Fibroblast of lung (primary cell): Measurements from ENCODE around the gene AGBL3. TPM values are rescaled to one million over a fixed set of nuclear protein-coding genes. Genes with fewer than 3 reads are reported as not detected.
"Not testable (repeated sequence)": the region's sequence is repeated elsewhere in the genome, so short reads cannot be mapped to it uniquely, and the experiment has no call there.

Source experiments
- DNase-seq, 2 donors: peaks; one replicate each; pipeline versions ENCODE4 v3.0.0 to v3.0.0-alpha.2; 2010; ENCODE audit warnings: low read depth in 2 of 2
- H2AFZ ChIP-seq: 2 replicates; pipeline ENCODE4 v1.5.1; 2012; ENCODE audit warnings: low read length, control low read depth, inconsistent platforms
- H3K27ac ChIP-seq: 2 replicates; pipeline ENCODE4 v1.5.1; 2011; ENCODE audit warnings: low read length, control low read depth; ENCODE audit not compliant: insufficient read depth
- H3K27me3 ChIP-seq: 2 replicates; pipeline ENCODE4 v1.5.1; 2011; ENCODE audit warnings: mild to moderate bottlenecking, low read length; ENCODE audit not compliant: control insufficient read depth, insufficient read depth
- H3K36me3 ChIP-seq: 2 replicates; pipeline ENCODE4 v1.5.1; 2011; ENCODE audit warnings: low read length; ENCODE audit not compliant: control insufficient read depth, insufficient read depth
- H3K4me1 ChIP-seq: 2 replicates; pipeline ENCODE4 v1.5.1; 2011; ENCODE audit warnings: low read length; ENCODE audit not compliant: control insufficient read depth, insufficient read depth; ENCODE audit errors: extremely low read depth
- H3K4me2 ChIP-seq: 2 replicates; pipeline ENCODE4 v1.5.1; 2011; ENCODE audit warnings: low read length, control low read depth; ENCODE audit not compliant: insufficient read depth; ENCODE audit errors: extremely low read depth
- H3K4me3 ChIP-seq, 4 experiments: fragments of 200-600 bp in 1 of 4; sonication (generic) in 1 of 4; replicated peaks in 1 of 4; 2 replicates each; pipeline ENCODE4 v1.5.1; 2011 to 2016; ENCODE audit warnings: low read length in 4 of 4, low read depth in 3 of 4, mild to moderate bottlenecking in 3 of 4, control low read depth in 2 of 4, inconsistent platforms in 1 of 4, mixed read lengths in 1 of 4; ENCODE audit not compliant: insufficient read depth in 1 of 4; ENCODE audit errors: control extremely low read depth in 1 of 4
- H3K79me2 ChIP-seq: 2 replicates; pipeline ENCODE4 v1.5.1; 2012; ENCODE audit warnings: mild to moderate bottlenecking, low read length, inconsistent platforms; ENCODE audit not compliant: control insufficient read depth, insufficient read depth
- H3K9ac ChIP-seq: 2 replicates; pipeline ENCODE4 v1.5.1; 2011; ENCODE audit warnings: mild to moderate bottlenecking, low read length, control low read depth; ENCODE audit not compliant: insufficient read depth
- H3K9me3 ChIP-seq: 2 replicates; pipeline ENCODE4 v1.5.1; 2012; ENCODE audit warnings: low read depth, low read length; ENCODE audit not compliant: control insufficient read depth, insufficient read depth
- H4K20me1 ChIP-seq: 2 replicates; pipeline ENCODE4 v1.5.1; 2011; ENCODE audit warnings: low read length; ENCODE audit not compliant: control insufficient read depth, insufficient read depth; ENCODE audit errors: extremely low read depth
- CTCF ChIP-seq, 2 donors: IDR thresholded peaks in 1 of 2; conservative IDR thresholded peaks in 1 of 2; 1 replicate in 1 of 2; 2 replicates in 1 of 2; pipeline ENCODE4 v1.5.1; 2011 to 2012; ENCODE audit warnings: low read length in 2 of 2, control low read depth in 1 of 2, inconsistent platforms in 1 of 2, low read depth in 1 of 2, mild to moderate bottlenecking in 1 of 2
- EZH2 ChIP-seq: IDR thresholded peaks from 2 replicates; pipeline ENCODE4 v1.5.1; 2012; ENCODE audit warnings: low read length, control low read depth, mild to moderate bottlenecking; ENCODE audit errors: missing control alignments
- polyA plus RNA-seq, 2 donors: library from polyadenylated mRNA; depleted of rRNA in 1 of 2; stranded (reverse) in 1 of 2; unstranded in 1 of 2; fragments of >200 nt; gene quantifications; 2 replicates each; pipeline ENCODE4 v1.2.1, GENCODE V29; 2011 to 2012; ENCODE audit warnings: missing spikeins in 1 of 2
- total RNA-seq: library from RNA; depleted of rRNA; stranded (reverse); fragments of >200 nt; gene quantifications from 2 replicates; pipeline ENCODE4 v1.2.1, GENCODE V29; 2014

The AGBL3 gene
- total and polyA plus RNA-seq, 2 donors (not counting 1 experiment from before 2014, with no cell fraction given), result 0.56 to 1.3 TPM

DNA sequence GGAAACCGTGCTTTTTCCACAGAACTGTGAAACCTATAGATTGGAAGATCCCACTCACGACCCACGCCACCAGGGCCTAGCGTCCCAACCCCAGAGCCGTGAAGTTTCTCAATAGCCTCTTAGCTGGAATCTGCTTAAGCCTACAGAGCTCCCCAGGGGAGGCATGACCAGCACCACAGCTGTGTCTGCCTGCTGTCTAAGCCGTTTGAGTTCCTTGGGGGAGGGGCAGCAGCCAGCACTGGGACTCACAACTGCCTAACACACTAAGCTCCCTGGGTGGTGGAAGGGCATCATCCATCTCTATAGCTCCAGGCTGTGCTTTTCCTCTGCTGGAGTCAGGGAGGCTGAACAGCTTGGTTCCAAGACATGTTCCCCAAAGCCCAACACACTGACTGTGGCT, 135.6 kb downstream of the AGBL3 start:
- H3K79me2 ChIP-seq, result no peaks in the 10 kb centered on the region
- H3K9me3 ChIP-seq, result no peaks in the 10 kb centered on the region

GRCh38 chr7:135124631-135125030, 138.3 kb downstream of the AGBL3 start:
- not testable (repeated sequence) for H3K36me3 ChIP-seq, H3K4me1 ChIP-seq, H3K27ac ChIP-seq

More for the DNA sequence above, 135.6 kb downstream of the AGBL3 start:
- DNase-seq, result no peak
- Histone ChIP-seq H3K9ac (no peak overlapping the region), H3K4me1 (no peaks in the 10 kb centered on the region), H3K4me2 (no peak overlapping the region), H3K27me3 (no peaks in the 10 kb centered on the region), H3K27ac (no peak overlapping the region), H2AFZ (no peak overlapping the region), H3K36me3 (no peaks in the 10 kb centered on the region), H3K4me3 (no peak overlapping the region), H4K20me1 (no peaks in the 10 kb centered on the region)
- TF ChIP-seq EZH2, result no peak

DNA sequence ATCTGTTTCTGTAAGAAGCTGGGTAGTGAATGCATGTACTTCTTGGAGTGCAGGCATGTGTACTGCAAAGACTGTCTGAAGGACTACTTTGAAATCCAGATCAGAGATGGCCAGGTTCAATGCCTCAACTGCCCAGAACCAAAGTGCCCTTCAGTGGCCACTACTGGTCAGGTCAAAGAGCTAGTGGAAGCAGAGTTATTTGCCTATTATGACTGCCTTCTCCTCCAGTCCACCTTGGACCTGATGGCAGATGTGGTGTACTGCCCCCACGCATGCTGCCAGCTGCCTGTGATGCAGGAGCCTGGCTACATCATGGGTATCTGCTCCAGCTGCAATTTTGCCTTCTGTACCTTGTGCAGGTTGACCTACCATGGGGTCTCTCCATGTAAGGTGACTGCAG, 142.6 kb downstream of the AGBL3 start:
- Histone ChIP-seq H3K4me2 (no peak overlapping the region), H3K4me3 (no peak overlapping the region), H2AFZ (no peak overlapping the region), H3K27me3 (no peaks in the 10 kb centered on the region), H3K36me3 (no peaks in the 10 kb centered on the region), H4K20me1 (no peaks in the 10 kb centered on the region), H3K9me3 (no peaks in the 10 kb centered on the region), H3K9ac (no peak overlapping the region), H3K27ac (no peak overlapping the region), H3K79me2 (no peaks in the 10 kb centered on the region), H3K4me1 (no peaks in the 10 kb centered on the region)
- no peak for DNase-seq
- no peak for TF ChIP-seq EZH2

More at GRCh38 chr7:135124631-135125030, 138.3 kb downstream of the AGBL3 start:
- not testable (repeated sequence) for H2AFZ ChIP-seq, H3K27me3 ChIP-seq, DNase-seq, H3K9me3 ChIP-seq, H3K9ac ChIP-seq, H4K20me1 ChIP-seq, H3K4me3 ChIP-seq, H3K4me2 ChIP-seq, H3K79me2 ChIP-seq

DNA sequence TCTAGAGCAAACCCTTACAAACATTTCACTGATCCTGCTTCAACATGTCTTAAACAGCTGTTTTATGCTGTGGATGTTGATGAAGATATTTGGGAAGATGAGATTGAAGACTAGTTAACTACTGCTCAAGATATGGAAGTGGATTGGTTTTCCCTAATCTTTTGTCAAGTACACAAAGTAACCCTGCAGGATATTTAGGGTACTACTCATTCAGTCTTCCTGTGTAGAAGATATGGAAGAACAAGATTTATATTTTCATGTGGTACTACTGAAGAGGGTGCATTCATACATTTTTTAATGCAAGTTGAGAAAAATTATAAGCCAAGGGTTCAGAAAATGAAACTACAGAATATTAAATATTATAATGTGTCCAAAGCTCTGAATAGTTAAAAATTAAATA, 143.3 kb downstream of the AGBL3 start:
- H3K27me3 ChIP-seq, result no peaks in the 10 kb centered on the region
- no peak overlapping the region for H3K4me2 ChIP-seq
- no peak overlapping the region for H3K9ac ChIP-seq
- H3K36me3 ChIP-seq, result no peaks in the 10 kb centered on the region
- H3K79me2 ChIP-seq, result no peaks in the 10 kb centered on the region
- no peak overlapping the region for H2AFZ ChIP-seq
- H3K4me3 ChIP-seq, result no peak overlapping the region
- no peaks in the 10 kb centered on the region for H3K4me1 ChIP-seq
- no peak for TF ChIP-seq EZH2
- peak in 1 of 2 donors; percentile 1 for TF ChIP-seq CTCF (conservative IDR thresholded peaks at IDR 0.05 in 1 of 2, IDR thresholded peaks at IDR 0.05 in 1 of 2; ENCODE audit: low read depth in 1 of 2, low read length in 2 of 2)
- H3K9me3 ChIP-seq, result no peaks in the 10 kb centered on the region
- H4K20me1 ChIP-seq, result no peaks in the 10 kb centered on the region
- DNase-seq, result no peak
- no peak overlapping the region for H3K27ac ChIP-seq
